Activated T-cell treated with anti-CD3 and anti-CD28 coated beads, Interleukin-2, amount 50 U/mL, for 24 hours (primary cell): ENCODE measurements around the gene UBE2G1.

Experiments
- DNase-seq: peaks from one replicate; pipeline ENCODE4 v3.0.0-alpha.2; 2020
- H3K27ac Mint-ChIP-seq: 2 replicates; pipeline ENCODE4 v1.8.0; 2020; ENCODE audit warnings: mild to moderate bottlenecking, mixed read lengths
- H3K27me3 Mint-ChIP-seq: 2 replicates; pipeline ENCODE4 v1.8.0; 2020; ENCODE audit warnings: mixed read lengths
- H3K36me3 Mint-ChIP-seq: 2 replicates; pipeline ENCODE4 v1.8.0; 2020; ENCODE audit warnings: low read depth, mixed read lengths
- H3K4me1 Mint-ChIP-seq: 2 replicates; pipeline ENCODE4 v1.8.0; 2020; ENCODE audit warnings: low read depth, mixed read lengths
- H3K4me3 Mint-ChIP-seq: 2 replicates; pipeline ENCODE4 v1.8.0; 2020; ENCODE audit warnings: mild to moderate bottlenecking, moderate library complexity, mixed read lengths
- H3K9me3 Mint-ChIP-seq: 2 replicates; pipeline ENCODE4 v1.8.0; 2020; ENCODE audit warnings: mixed read lengths

Gene UBE2G1

GRCh38 chr17:4313221-4314114 is 53.0 kb downstream of the UBE2G1 start:
- no peaks in the 10 kb centered on the region for H3K27me3 Mint-ChIP-seq
- peaks cover 16% of the 10 kb centered on the region for H3K36me3 Mint-ChIP-seq
- H3K27ac Mint-ChIP-seq, result peak overlapping the region; percentile 62
- DNase-seq, result no peak
- peak overlapping the region; percentile 2 for H3K4me3 Mint-ChIP-seq
- peaks cover 75% of the 10 kb centered on the region for H3K4me1 Mint-ChIP-seq
- H3K9me3 Mint-ChIP-seq, result no peaks in the 10 kb centered on the region

- Mint-ChIP-seq H3K36me3 (peaks cover 28% of the 10 kb centered on the region), H3K4me3 (no peak overlapping the region), H3K4me1 (peaks cover 68% of the 10 kb centered on the region), H3K27me3 (no peaks in the 10 kb centered on the region), H3K9me3 (no peaks in the 10 kb centered on the region), H3K27ac (peak overlapping the region; percentile 73)
- no peak for DNase-seq
These were observed 56.0 kb downstream of the UBE2G1 start for GRCh38 chr17:4310354-4311060.

GRCh38 chr17:4309897-4310296 is 56.6 kb downstream of the UBE2G1 start:
- no peaks in the 10 kb centered on the region for H3K27me3 Mint-ChIP-seq
- peak overlapping the region; percentile 73 for H3K27ac Mint-ChIP-seq
- H3K4me3 Mint-ChIP-seq, result no peak overlapping the region
- peaks cover 66% of the 10 kb centered on the region for H3K4me1 Mint-ChIP-seq
- peaks cover 31% of the 10 kb centered on the region for H3K36me3 Mint-ChIP-seq
- no peaks in the 10 kb centered on the region for H3K9me3 Mint-ChIP-seq
- no peak for DNase-seq

GRCh38 chr17:4307179-4307930 is 59.1 kb downstream of the UBE2G1 start:
- H3K4me1 Mint-ChIP-seq, result peaks cover 53% of the 10 kb centered on the region
- peaks cover 51% of the 10 kb centered on the region for H3K36me3 Mint-ChIP-seq
- H3K27me3 Mint-ChIP-seq, result no peaks in the 10 kb centered on the region
- DNase-seq, result no peak
- no peaks in the 10 kb centered on the region for H3K9me3 Mint-ChIP-seq
- peak overlapping the region; percentile 63 for H3K27ac Mint-ChIP-seq
- no peak overlapping the region for H3K4me3 Mint-ChIP-seq

GRCh38 chr17:4305224-4305623 is 61.3 kb downstream of the UBE2G1 start:
- H3K27ac Mint-ChIP-seq, result no peak overlapping the region
- H3K27me3 Mint-ChIP-seq, result no peaks in the 10 kb centered on the region
- no peak for DNase-seq
- peaks cover 36% of the 10 kb centered on the region for H3K4me1 Mint-ChIP-seq
- H3K36me3 Mint-ChIP-seq, result peaks cover 63% of the 10 kb centered on the region
- no peaks in the 10 kb centered on the region for H3K9me3 Mint-ChIP-seq
- no peak overlapping the region for H3K4me3 Mint-ChIP-seq

- Mint-ChIP-seq H3K27me3 (no peaks in the 10 kb centered on the region), H3K9me3 (no peaks in the 10 kb centered on the region), H3K4me1 (peaks cover 29% of the 10 kb centered on the region), H3K27ac (no peak overlapping the region), H3K4me3 (no peak overlapping the region), H3K36me3 (peaks cover 65% of the 10 kb centered on the region)
- DNase-seq, result no peak
These were observed 62.0 kb downstream of the UBE2G1 start for GRCh38 chr17:4304417-4305027.

- H3K4me1 Mint-ChIP-seq, result peaks cover 25% of the 10 kb centered on the region
- H3K36me3 Mint-ChIP-seq, result peaks cover 78% of the 10 kb centered on the region
- no peaks in the 10 kb centered on the region for H3K9me3 Mint-ChIP-seq
- H3K27me3 Mint-ChIP-seq, result no peaks in the 10 kb centered on the region
- DNase-seq, result no peak
- no peak overlapping the region for H3K27ac Mint-ChIP-seq
- no peak overlapping the region for H3K4me3 Mint-ChIP-seq
These were observed 65.4 kb downstream of the UBE2G1 start for GRCh38 chr17:4301066-4301465.

GRCh38 chr17:4297351-4297750 is 69.1 kb downstream of the UBE2G1 start:
- Mint-ChIP-seq H3K27me3 (no peaks in the 10 kb centered on the region), H3K4me3 (no peak overlapping the region), H3K27ac (no peak overlapping the region), H3K36me3 (peaks cover 79% of the 10 kb centered on the region), H3K4me1 (peaks cover 18% of the 10 kb centered on the region), H3K9me3 (no peaks in the 10 kb centered on the region)
- no peak for DNase-seq

- peaks cover 78% of the 10 kb centered on the region for H3K36me3 Mint-ChIP-seq
- peaks cover 16% of the 10 kb centered on the region for H3K4me1 Mint-ChIP-seq
- H3K9me3 Mint-ChIP-seq, result no peaks in the 10 kb centered on the region
- no peaks in the 10 kb centered on the region for H3K27me3 Mint-ChIP-seq
- H3K4me3 Mint-ChIP-seq, result no peak overlapping the region
- no peak for DNase-seq
- no peak overlapping the region for H3K27ac Mint-ChIP-seq
These were observed 70.8 kb downstream of the UBE2G1 start for GRCh38 chr17:4295686-4296085.

- Mint-ChIP-seq H3K9me3 (no peaks in the 10 kb centered on the region), H3K27ac (peak overlapping the region; percentile 55), H3K4me1 (peaks cover 14% of the 10 kb centered on the region), H3K36me3 (peaks cover 81% of the 10 kb centered on the region), H3K4me3 (no peak overlapping the region), H3K27me3 (no peaks in the 10 kb centered on the region)
- no peak for DNase-seq
These were observed 72.9 kb downstream of the UBE2G1 start for GRCh38 chr17:4293572-4293971.

- no peak for DNase-seq
- peaks cover 77% of the 10 kb centered on the region for H3K36me3 Mint-ChIP-seq
- no peaks in the 10 kb centered on the region for H3K9me3 Mint-ChIP-seq
- peak overlapping the region; percentile 29 for H3K27ac Mint-ChIP-seq
- H3K27me3 Mint-ChIP-seq, result no peaks in the 10 kb centered on the region
- H3K4me3 Mint-ChIP-seq, result no peak overlapping the region
- H3K4me1 Mint-ChIP-seq, result no peaks in the 10 kb centered on the region
These were observed 78.8 kb downstream of the UBE2G1 start for GRCh38 chr17:4287710-4288109.

GRCh38 chr17:4276514-4276913 is 90.0 kb downstream of the UBE2G1 start:
- Mint-ChIP-seq H3K9me3 (no peaks in the 10 kb centered on the region), H3K27me3 (no peaks in the 10 kb centered on the region), H3K4me3 (no peak overlapping the region), H3K4me1 (peaks cover 9% of the 10 kb centered on the region), H3K36me3 (peaks cover 66% of the 10 kb centered on the region), H3K27ac (peak overlapping the region; percentile 56)
- DNase-seq, result no peak

GRCh38 chr17:4272972-4273368 is 93.5 kb downstream of the UBE2G1 start:
- Mint-ChIP-seq H3K27me3 (no peaks in the 10 kb centered on the region), H3K27ac (peak overlapping the region; percentile 19), H3K9me3 (no peaks in the 10 kb centered on the region), H3K4me1 (peaks cover 7% of the 10 kb centered on the region), H3K36me3 (peaks cover 76% of the 10 kb centered on the region), H3K4me3 (no peak overlapping the region)
- no peak for DNase-seq
